KMS-11 (cell line): ENCODE results near the gene ADPRS.

Experiments used
- H2AFZ ChIP-seq: fragments of 200-600 bp; sonication (generic); 2 replicates; pipeline ENCODE4 v1.6.1; 2016; ENCODE audit warnings: antibody characterized with exemption, mixed run types, low read depth
- H3K27ac ChIP-seq: fragments of 200-600 bp; sonication (generic); 2 replicates; pipeline ENCODE4 v1.6.1; 2016; ENCODE audit warnings: mild to moderate bottlenecking, mixed run types
- H3K27me3 ChIP-seq: fragments of 200-600 bp; sonication (generic); 2 replicates; pipeline ENCODE4 v1.6.1; 2017; ENCODE audit warnings: mild to moderate bottlenecking, low read depth, mixed run types, moderate library complexity; ENCODE audit not compliant: insufficient read depth
- H3K36me3 ChIP-seq: fragments of 200-600 bp; sonication (generic); 2 replicates; pipeline ENCODE4 v1.6.1; 2017; ENCODE audit warnings: mild to moderate bottlenecking, mixed run types; ENCODE audit not compliant: insufficient read depth
- H3K4me1 ChIP-seq: fragments of 200-600 bp; sonication (generic); 2 replicates; pipeline ENCODE4 v1.6.1; 2016; ENCODE audit warnings: mild to moderate bottlenecking, low read depth, mixed run types; ENCODE audit not compliant: poor library complexity, severe bottlenecking
- H3K4me2 ChIP-seq: fragments of 200-600 bp; sonication (generic); 2 replicates; pipeline ENCODE4 v1.7.0; 2016; ENCODE audit warnings: mild to moderate bottlenecking, mixed run types
- H3K4me3 ChIP-seq: fragments of 200-600 bp; sonication (generic); IDR thresholded peaks from 2 replicates; pipeline ENCODE4 v1.6.1; 2017; ENCODE audit warnings: low read depth, low read length, mixed read lengths; ENCODE audit not compliant: insufficient read depth
- H3K79me2 ChIP-seq: fragments of 200-600 bp; sonication (generic); 2 replicates; pipeline ENCODE4 v1.6.1; 2016; ENCODE audit warnings: low read depth, mixed run types; ENCODE audit not compliant: insufficient read depth
- H3K9ac ChIP-seq: fragments of 200-600 bp; sonication (generic); 2 replicates; pipeline ENCODE4 v1.6.1; 2016; ENCODE audit warnings: mild to moderate bottlenecking, mixed run types
- H4K20me1 ChIP-seq: fragments of 200-600 bp; sonication (generic); 2 replicates; pipeline ENCODE4 v1.6.1; 2016; ENCODE audit warnings: mild to moderate bottlenecking, mixed run types; ENCODE audit not compliant: insufficient read depth
- TF ChIP-seq, protein P1 (sequence below): fragments of 200-600 bp; sonication (generic); conservative IDR thresholded peaks from 2 replicates; pipeline ENCODE4 v1.6.1; 2017; ENCODE audit warnings: low read depth, mild to moderate bottlenecking, antibody characterized with exemption, low read length, moderate library complexity, mixed read lengths

ADPRS gene

DNA sequence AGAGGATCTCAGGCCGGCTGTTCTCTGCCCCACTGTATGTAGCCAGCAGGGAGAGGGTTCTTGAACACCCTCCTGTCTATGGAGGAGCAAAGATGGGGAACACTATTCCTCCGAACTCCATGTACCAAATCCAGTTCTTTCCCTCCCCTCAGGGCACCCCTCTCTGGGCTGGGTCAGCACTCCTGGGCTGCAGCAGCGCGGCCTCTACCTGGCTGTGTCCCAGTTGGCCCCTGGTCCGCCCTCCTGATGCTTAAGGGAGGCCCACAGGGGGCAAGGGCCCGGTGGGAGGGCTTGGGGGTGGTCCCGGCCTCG lies 471 bp upstream of the ADPRS start:
- peaks cover 23% of the 10 kb centered on the region; the same call in 1 of the 2 replicates for H3K79me2 ChIP-seq
- no peaks in the 10 kb centered on the region for H3K36me3 ChIP-seq
- H2AFZ ChIP-seq: peak overlapping the region; percentile 99
- H3K27me3 ChIP-seq: no peaks in the 10 kb centered on the region
- H3K4me3 ChIP-seq: no peak overlapping the region
- H4K20me1 ChIP-seq: no peaks in the 10 kb centered on the region
- TF ChIP-seq, protein P1, sequence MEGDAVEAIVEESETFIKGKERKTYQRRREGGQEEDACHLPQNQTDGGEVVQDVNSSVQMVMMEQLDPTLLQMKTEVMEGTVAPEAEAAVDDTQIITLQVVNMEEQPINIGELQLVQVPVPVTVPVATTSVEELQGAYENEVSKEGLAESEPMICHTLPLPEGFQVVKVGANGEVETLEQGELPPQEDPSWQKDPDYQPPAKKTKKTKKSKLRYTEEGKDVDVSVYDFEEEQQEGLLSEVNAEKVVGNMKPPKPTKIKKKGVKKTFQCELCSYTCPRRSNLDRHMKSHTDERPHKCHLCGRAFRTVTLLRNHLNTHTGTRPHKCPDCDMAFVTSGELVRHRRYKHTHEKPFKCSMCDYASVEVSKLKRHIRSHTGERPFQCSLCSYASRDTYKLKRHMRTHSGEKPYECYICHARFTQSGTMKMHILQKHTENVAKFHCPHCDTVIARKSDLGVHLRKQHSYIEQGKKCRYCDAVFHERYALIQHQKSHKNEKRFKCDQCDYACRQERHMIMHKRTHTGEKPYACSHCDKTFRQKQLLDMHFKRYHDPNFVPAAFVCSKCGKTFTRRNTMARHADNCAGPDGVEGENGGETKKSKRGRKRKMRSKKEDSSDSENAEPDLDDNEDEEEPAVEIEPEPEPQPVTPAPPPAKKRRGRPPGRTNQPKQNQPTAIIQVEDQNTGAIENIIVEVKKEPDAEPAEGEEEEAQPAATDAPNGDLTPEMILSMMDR: no peak
- H3K9ac ChIP-seq: peak overlapping the region; percentile 69; the same call in 1 of the 2 replicates
- H3K4me1 ChIP-seq: peaks cover 10% of the 10 kb centered on the region
- H3K27ac ChIP-seq: no peak overlapping the region
- H3K4me2 ChIP-seq: peak overlapping the region; percentile 82

DNA sequence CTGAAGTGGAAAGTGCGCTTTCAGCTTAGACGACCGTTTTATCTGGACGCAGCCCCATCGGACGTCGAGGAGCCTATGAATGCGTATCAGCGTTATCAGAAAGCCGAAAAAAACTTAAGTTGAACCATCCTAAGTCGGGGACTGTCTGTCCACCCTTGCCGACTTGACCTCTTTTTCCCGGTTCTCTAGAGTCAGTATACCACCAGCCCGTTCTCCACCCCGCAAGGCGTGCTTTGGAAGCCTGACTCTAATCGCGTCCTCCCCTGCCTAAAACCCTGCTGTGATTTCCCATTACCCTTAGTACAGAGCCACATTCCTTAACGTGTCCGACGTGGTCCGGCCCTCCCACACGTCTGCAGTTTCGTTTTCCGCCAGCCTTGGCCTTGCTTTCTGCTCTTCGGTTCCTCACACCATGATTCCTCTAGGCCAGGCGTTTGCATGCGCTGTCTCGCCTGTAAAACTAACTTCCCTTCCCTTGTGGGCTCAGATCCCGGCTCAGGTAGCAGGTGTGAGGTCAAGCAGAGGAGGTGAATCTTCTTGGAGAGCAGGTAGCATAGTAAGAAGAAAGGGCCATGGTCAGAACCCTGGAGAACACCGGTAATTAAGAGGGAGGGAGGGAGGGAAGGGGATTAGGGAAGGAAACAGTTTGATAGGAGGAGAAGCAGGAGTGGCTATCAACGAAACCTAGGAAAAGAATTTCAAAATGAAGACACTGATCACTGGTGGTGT lies 865 bp downstream of the ADPRS start:
- Histone ChIP-seq H3K9ac (peak overlapping the region; percentile 69; the same call in 1 of the 2 replicates), H2AFZ (peak overlapping the region; percentile 99), H4K20me1 (no peaks in the 10 kb centered on the region), H3K4me3 (peak overlapping the region; percentile 82), H3K27ac (peak overlapping the region; percentile 33; the same call in 1 of the 2 replicates), H3K4me2 (peak overlapping the region; percentile 96), H3K79me2 (peaks cover 23% of the 10 kb centered on the region; the same call in 1 of the 2 replicates), H3K4me1 (peaks cover 10% of the 10 kb centered on the region), H3K36me3 (no peaks in the 10 kb centered on the region), H3K27me3 (no peaks in the 10 kb centered on the region)
- TF ChIP-seq, protein P1: no peak

DNA sequence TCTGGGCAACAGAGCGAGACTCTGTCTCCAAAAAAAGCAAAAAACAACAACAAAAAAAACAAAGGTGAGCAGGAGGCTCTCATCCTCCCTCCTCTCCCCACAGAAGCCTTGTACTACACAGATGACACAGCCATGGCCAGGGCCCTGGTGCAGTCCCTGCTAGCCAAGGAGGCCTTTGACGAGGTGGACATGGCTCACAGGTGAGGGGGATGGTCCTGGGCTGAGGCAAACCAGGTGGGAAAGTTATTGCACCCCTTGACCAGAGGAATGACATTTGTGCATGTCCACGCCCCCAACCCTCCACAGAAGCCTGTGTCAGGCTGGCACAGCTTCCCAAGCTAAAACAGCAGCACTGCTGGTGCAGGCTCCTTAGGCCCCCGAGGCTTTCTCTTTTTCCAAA lies 2.4 kb downstream of the ADPRS start:
- TF ChIP-seq, protein P1: no peak
- H3K9ac ChIP-seq: no peak overlapping the region
- no peak overlapping the region for H3K4me3 ChIP-seq
- no peaks in the 10 kb centered on the region for H4K20me1 ChIP-seq
- peaks cover 23% of the 10 kb centered on the region; the same call in 1 of the 2 replicates for H3K79me2 ChIP-seq
- H3K4me2 ChIP-seq: no peak overlapping the region
- H3K27ac ChIP-seq: no peak overlapping the region
- H3K27me3 ChIP-seq: no peaks in the 10 kb centered on the region
- H3K36me3 ChIP-seq: no peaks in the 10 kb centered on the region
- peaks cover 10% of the 10 kb centered on the region for H3K4me1 ChIP-seq
- no peak overlapping the region for H2AFZ ChIP-seq

DNA sequence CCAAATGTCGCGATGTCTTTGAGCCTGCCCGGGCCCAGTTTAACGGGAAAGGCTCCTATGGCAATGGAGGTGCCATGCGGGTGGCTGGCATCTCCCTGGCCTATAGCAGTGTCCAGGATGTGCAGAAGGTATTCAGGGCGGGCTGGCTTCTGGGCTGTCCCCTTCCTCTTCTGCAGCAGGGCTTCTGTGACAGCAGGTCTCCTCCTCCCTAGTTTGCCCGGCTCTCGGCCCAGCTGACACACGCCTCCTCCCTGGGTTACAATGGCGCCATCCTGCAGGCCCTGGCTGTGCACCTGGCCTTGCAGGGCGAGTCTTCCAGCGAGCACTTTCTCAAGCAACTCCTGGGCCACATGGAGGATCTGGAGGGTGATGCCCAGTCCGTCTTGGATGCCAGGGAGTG lies 3.0 kb downstream of the ADPRS start:
- H3K79me2 ChIP-seq: peaks cover 23% of the 10 kb centered on the region; the same call in 1 of the 2 replicates
- no peak overlapping the region for H3K4me3 ChIP-seq
- H3K9ac ChIP-seq: no peak overlapping the region
- TF ChIP-seq, protein P1: no peak
- no peak overlapping the region for H2AFZ ChIP-seq
- no peaks in the 10 kb centered on the region for H3K27me3 ChIP-seq
- H3K4me2 ChIP-seq: no peak overlapping the region
- H3K36me3 ChIP-seq: no peaks in the 10 kb centered on the region
- no peak overlapping the region for H3K27ac ChIP-seq
- peaks cover 10% of the 10 kb centered on the region for H3K4me1 ChIP-seq
- no peaks in the 10 kb centered on the region for H4K20me1 ChIP-seq
